Esophagus muscularis mucosa (tissue), 4 donors: Measurements from ENCODE around the gene B9D1. TPM values are rescaled to one million over a fixed set of nuclear protein-coding genes. Genes with fewer than 3 reads are reported as not detected.

ENCODE experiments used
- DNase-seq: peaks from one replicate; pipeline ENCODE4 v3.0.0-alpha.2; 2017; ENCODE audit errors: extremely low spot score
- H3K27ac ChIP-seq, 4 donors: fragments of 200-600 bp; sonication (generic); replicated peaks in 1 of 4; 1 replicate in 3 of 4; 2 replicates in 1 of 4; pipeline ENCODE4 v1.5.1; 2016 to 2019; ENCODE audit warnings: mild to moderate bottlenecking in 1 of 4
- H3K27me3 ChIP-seq, 4 donors: fragments of 200-600 bp; sonication (generic); one replicate each; pipeline versions ENCODE4 v1.5.1 to v1.6.0; 2016 to 2019
- H3K36me3 ChIP-seq, 4 donors: fragments of 200-600 bp; sonication (generic); one replicate each; pipeline ENCODE4 v1.5.1; 2016 to 2019
- H3K4me1 ChIP-seq, 4 donors: fragments of 200-600 bp; sonication (generic); one replicate each; pipeline ENCODE4 v1.5.1; 2016 to 2019
- H3K4me3 ChIP-seq, 4 donors: fragments of 200-600 bp; sonication (generic); 1 replicate in 2 of 4; 2 replicates in 2 of 4; pipeline ENCODE4 v1.5.1; 2016 to 2019; ENCODE audit warnings: mild to moderate bottlenecking in 4 of 4, moderate library complexity in 1 of 4
- H3K9me3 ChIP-seq, 4 donors: fragments of 200-600 bp; sonication (generic); 1 replicate in 3 of 4; 2 replicates in 1 of 4; pipeline ENCODE4 v1.5.1; 2016 to 2019
- EP300 ChIP-seq: sonication (generic); formaldehyde crosslinking; IDR thresholded peaks from one replicate; pipeline ENCODE4 v1.6.1; 2017; ENCODE audit warnings: antibody characterized with exemption
- POLR2A ChIP-seq: fragments of 450-650 bp; IDR thresholded peaks from one replicate; pipeline ENCODE4 v1.6.1; 2017; ENCODE audit warnings: antibody characterized with exemption, moderate library complexity, mild to moderate bottlenecking, low read depth
- POLR2AphosphoS5 ChIP-seq, 2 donors: sonication (generic); formaldehyde crosslinking; IDR thresholded peaks; one replicate each; pipeline ENCODE4 v1.6.1; 2017; ENCODE audit warnings: antibody characterized with exemption in 2 of 2
- WGBS: methylation state at CpG from one replicate; pipeline ENCODE4 v1.1.5; 2018; 5-methylcytosine and 5-hydroxymethylcytosine counted together
- intact Hi-C: fragments of 100-400 bp; cut with DNase I; formaldehyde crosslinking; loops from one replicate; pipeline ENCODE4 v1.15.1; 2023
- total RNA-seq, 4 donors: library from RNA; depleted of rRNA; stranded (reverse); fragments of >200 nt; gene quantifications; one replicate each; pipeline versions ENCODE4 v1.1.0 to v1.2.1, GENCODE V29; 2016
- TF ChIP-seq, protein P1 (sequence below), 3 experiments: fragments of 200-600 bp in 2 of 3; fragments of 450-650 bp in 1 of 3; sonication (generic) in 2 of 3; IDR thresholded peaks; one replicate each; pipeline ENCODE4 v1.5.1; 2017 to 2019; ENCODE audit warnings: antibody characterized with exemption in 3 of 3, mild to moderate bottlenecking in 2 of 3, moderate library complexity in 1 of 3

The B9D1 gene
- total RNA-seq, 4 donors from 2014 or later: 9.5 to 13.8 (median 9.9) TPM

DNA sequence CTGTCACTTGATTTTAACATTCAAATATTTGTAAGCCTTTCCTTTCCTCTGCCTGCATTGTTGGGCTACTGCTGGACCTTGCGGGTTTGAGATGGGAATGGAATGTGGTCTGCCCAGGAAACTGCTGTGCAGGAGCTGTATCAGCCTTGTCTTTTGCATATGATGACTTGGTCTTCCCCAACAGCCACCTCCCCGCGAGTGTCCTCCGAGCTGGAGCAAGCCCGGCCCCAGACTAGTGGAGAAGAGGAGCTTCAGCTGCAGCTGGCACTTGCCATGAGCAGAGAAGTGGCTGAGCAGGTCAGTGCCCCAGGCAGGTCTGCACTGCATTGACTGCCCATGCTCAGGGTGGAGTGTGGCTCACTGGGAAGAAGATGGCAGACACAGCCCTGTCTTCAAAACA is 52.8 kb downstream of the B9D1 start:
- no peaks in the 10 kb centered on the region for H3K9me3 ChIP-seq
- no peak for DNase-seq
- 100% methylated on average over 1 of the region's 5 CpGs for WGBS
- no peak overlapping the region for H3K4me3 ChIP-seq
- TF ChIP-seq EP300 (no peak), POLR2AphosphoS5 (IDR thresholded peaks at IDR 0.05) (no peak), POLR2A (no peak)
- TF ChIP-seq, protein P1, sequence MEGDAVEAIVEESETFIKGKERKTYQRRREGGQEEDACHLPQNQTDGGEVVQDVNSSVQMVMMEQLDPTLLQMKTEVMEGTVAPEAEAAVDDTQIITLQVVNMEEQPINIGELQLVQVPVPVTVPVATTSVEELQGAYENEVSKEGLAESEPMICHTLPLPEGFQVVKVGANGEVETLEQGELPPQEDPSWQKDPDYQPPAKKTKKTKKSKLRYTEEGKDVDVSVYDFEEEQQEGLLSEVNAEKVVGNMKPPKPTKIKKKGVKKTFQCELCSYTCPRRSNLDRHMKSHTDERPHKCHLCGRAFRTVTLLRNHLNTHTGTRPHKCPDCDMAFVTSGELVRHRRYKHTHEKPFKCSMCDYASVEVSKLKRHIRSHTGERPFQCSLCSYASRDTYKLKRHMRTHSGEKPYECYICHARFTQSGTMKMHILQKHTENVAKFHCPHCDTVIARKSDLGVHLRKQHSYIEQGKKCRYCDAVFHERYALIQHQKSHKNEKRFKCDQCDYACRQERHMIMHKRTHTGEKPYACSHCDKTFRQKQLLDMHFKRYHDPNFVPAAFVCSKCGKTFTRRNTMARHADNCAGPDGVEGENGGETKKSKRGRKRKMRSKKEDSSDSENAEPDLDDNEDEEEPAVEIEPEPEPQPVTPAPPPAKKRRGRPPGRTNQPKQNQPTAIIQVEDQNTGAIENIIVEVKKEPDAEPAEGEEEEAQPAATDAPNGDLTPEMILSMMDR (IDR thresholded peaks at IDR 0.05): no peak
- peaks cover 17 to 49% (median 42%) of the 10 kb centered on the region in 4 donors for H3K36me3 ChIP-seq
- no peaks in the 10 kb centered on the region for H3K27me3 ChIP-seq
- intact Hi-C loops: no loop called here
- H3K27ac ChIP-seq: no peak overlapping the region
- H3K4me1 ChIP-seq: peaks cover 41 to 42% (median 41%) of the 10 kb centered on the region in 4 donors

DNA sequence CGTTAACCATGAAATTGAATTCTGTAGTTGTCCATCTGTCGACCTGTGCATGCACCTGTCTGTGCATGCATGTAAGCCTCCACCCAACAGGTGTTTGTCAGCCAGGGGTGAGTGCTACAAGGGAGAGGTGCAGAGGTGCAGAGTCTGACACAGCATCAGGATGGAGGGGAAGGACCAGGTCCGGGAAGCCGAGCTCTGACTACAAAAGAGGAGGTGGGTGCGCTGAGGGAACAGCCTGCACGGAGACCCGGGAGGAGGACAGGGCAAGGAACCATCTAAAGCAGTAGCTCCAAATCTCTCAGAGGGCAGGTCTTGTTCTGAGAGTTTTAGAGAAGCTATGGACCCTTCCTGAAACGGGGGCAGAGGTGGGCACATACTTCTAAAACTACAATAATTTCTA is 54.1 kb downstream of the B9D1 start:
- WGBS: 97% methylated on average over 6 of the region's 8 CpGs
- Histone ChIP-seq H3K4me3 (no peak overlapping the region), H3K27ac (no peak overlapping the region), H3K27me3 (no peaks in the 10 kb centered on the region), H3K9me3 (no peaks in the 10 kb centered on the region), H3K36me3 (peaks cover 15 to 42% (median 31%) of the 10 kb centered on the region in 4 donors), H3K4me1 (peaks cover 39 to 48% (median 42%) of the 10 kb centered on the region in 4 donors)
- no peak for DNase-seq
- intact Hi-C loops: no loop called here
- TF ChIP-seq POLR2AphosphoS5 (IDR thresholded peaks at IDR 0.05) (no peak), POLR2A (no peak), EP300 (no peak)
- TF ChIP-seq, protein P1 (IDR thresholded peaks at IDR 0.05): no peak

DNA sequence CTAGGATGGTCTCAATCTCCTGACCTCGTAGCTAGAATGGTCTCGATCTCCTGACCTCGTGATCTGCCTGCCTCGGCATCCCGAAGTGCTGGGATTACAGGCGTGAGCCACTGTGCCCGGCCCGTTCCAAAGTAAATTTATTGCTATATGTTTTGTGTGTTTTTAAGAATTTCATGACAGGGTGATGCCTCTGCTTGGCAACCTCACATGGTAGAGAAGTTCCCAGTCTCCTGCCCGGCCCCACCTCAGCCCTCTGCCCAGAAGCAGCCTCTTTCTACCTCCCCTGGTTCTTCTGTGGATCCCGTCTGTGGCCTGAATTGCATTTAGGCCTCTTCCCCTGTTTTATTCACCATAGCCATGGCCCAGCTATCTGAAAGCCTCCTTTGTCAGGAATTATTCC is 55.0 kb downstream of the B9D1 start:
- H3K36me3 ChIP-seq: peaks cover 9 to 33% (median 22%) of the 10 kb centered on the region in 4 donors

DNA sequence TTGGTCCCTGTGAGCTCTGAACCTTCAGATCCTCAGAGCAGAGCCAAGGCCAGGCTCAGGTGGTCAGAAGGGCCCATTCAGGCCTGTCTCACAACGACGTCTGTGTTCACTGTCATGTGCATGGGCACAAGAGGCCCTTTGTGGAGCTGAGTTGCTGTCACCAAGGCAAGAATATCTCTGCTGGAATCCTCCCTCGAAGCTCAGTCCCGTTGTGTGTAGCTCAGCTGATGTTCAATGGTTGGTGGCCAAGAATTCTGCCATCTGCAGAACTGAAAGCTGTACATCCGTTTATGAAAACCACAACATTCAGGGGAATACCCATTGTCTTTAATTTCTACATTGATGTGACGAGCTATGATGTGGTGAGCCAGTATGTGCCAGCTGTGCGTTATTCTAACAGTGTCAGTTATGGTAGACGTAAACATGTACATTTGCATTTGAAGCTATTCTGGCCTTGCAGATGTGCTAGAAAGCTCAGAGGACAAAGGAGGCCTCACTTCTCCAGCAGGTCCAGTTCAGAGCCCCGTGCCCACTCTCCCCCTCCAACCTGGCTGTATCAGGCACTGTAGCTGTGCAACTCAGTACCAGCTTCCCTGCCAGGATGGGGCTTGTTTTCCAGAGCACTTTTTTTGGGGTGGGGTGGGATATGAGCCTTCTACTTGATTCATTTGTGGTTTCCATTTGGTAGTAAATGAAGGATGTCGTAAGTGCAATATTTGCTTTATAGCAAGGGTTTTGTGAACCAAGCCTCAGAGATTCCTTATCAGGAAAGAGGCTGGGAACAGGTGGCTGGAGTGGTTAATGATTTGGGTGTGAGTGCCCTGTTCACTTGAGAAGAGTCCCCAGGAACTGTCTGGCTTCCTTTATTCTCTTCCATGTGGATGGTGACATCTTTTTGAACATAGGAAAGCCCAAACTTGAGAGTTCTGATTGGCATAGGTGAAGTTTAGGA is 56.1 kb downstream of the B9D1 start:
- Histone ChIP-seq H3K4me3 (no peak overlapping the region), H3K4me1 (peaks cover 46 to 52% (median 50%) of the 10 kb centered on the region in 4 donors), H3K36me3 (peaks cover 4 to 24% (median 11%) of the 10 kb centered on the region in 4 donors), H3K27me3 (no peaks in the 10 kb centered on the region), H3K9me3 (no peaks in the 10 kb centered on the region), H3K27ac (no peak overlapping the region)
- DNase-seq: no peak
- TF ChIP-seq POLR2AphosphoS5 (IDR thresholded peaks at IDR 0.05) (no peak), POLR2A (no peak), EP300 (no peak)
- TF ChIP-seq, protein P1 (IDR thresholded peaks at IDR 0.05): no peak
- WGBS: 85% methylated on average over 10 of the region's 10 CpGs
- intact Hi-C loops: no loop called here

More for the DNA sequence above, 55.0 kb downstream of the B9D1 start:
- WGBS: 94% methylated on average over 10 of the region's 10 CpGs
- Histone ChIP-seq H3K27ac (no peak overlapping the region), H3K4me3 (no peak overlapping the region), H3K4me1 (peaks cover 39 to 47% (median 43%) of the 10 kb centered on the region in 4 donors), H3K27me3 (no peaks in the 10 kb centered on the region), H3K9me3 (no peaks in the 10 kb centered on the region)
- DNase-seq: no peak
- intact Hi-C loops: no loop called here
- TF ChIP-seq, protein P1 (IDR thresholded peaks at IDR 0.05): no peak
- TF ChIP-seq POLR2A: no peak
- no peak for TF ChIP-seq EP300
- TF ChIP-seq POLR2AphosphoS5 (IDR thresholded peaks at IDR 0.05): no peak
